HepG2 (cell line): Measurements from ENCODE around the gene ZNF773. TPM values are rescaled to one million over a fixed set of nuclear protein-coding genes. Genes with fewer than 3 reads are reported as not detected.

Source experiments
- AKNA ChIP-seq: sonication (generic); formaldehyde crosslinking; IDR thresholded peaks from 2 replicates; pipeline ENCODE4 v1.4.0; 2020; ENCODE audit warnings: missing genetic modification reagents, borderline replicate concordance
- CERS6 ChIP-seq: sonication (generic); formaldehyde crosslinking; IDR thresholded peaks from 2 replicates; pipeline ENCODE4 v1.5.0; 2020; ENCODE audit warnings: missing genetic modification reagents
- FOXP4 ChIP-seq: sonication (generic); formaldehyde crosslinking; IDR thresholded peaks from 2 replicates; pipeline ENCODE4 v1.4.0; 2020; ENCODE audit warnings: missing genetic modification reagents
- RAD21 ChIP-seq: fragments of 450-650 bp; formaldehyde crosslinking; IDR thresholded peaks from 2 replicates; pipeline ENCODE4 v1.5.0; 2020; ENCODE audit warnings: mild to moderate bottlenecking
- SRSF4 ChIP-seq: fragments of 200-400 bp; formaldehyde crosslinking; IDR thresholded peaks from one replicate; pipeline ENCODE4 v1.6.1; 2018; ENCODE audit warnings: mild to moderate bottlenecking, low read depth, low read length, moderate library complexity; ENCODE audit not compliant: poor library complexity, severe bottlenecking
- SYNCRIP ChIP-seq: fragments of 200-400 bp; formaldehyde crosslinking; IDR thresholded peaks from 2 replicates; pipeline ENCODE4 v1.6.1; 2018; ENCODE audit warnings: mild to moderate bottlenecking, low read depth, low read length; ENCODE audit not compliant: insufficient read depth
- TEF ChIP-seq: sonication (generic); formaldehyde crosslinking; IDR thresholded peaks from 2 replicates; pipeline ENCODE4 v1.5.0; 2020; ENCODE audit warnings: missing genetic modification reagents
- TOE1 ChIP-seq: sonication (generic); formaldehyde crosslinking; IDR thresholded peaks from 2 replicates; pipeline ENCODE4 v1.4.0; 2020; ENCODE audit warnings: mild to moderate bottlenecking, missing genetic modification reagents
- ZHX2 ChIP-seq, 2 experiments: sonication (generic) in 1 of 2; formaldehyde crosslinking in 1 of 2; IDR thresholded peaks; 2 replicates each; pipeline versions ENCODE4 v1.6.1 to v1.9.0; 2014 to 2022; ENCODE audit warnings: antibody characterized with exemption in 1 of 2, borderline replicate concordance in 1 of 2, inconsistent platforms in 1 of 2, low read depth in 1 of 2, missing genetic modification reagents in 1 of 2
- ZNF33B ChIP-seq: sonication (generic); formaldehyde crosslinking; IDR thresholded peaks from 2 replicates; pipeline ENCODE4 v1.5.1; 2020; ENCODE audit warnings: mild to moderate bottlenecking, missing genetic modification reagents
- ZNF605 ChIP-seq: sonication (generic); formaldehyde crosslinking; IDR thresholded peaks from 2 replicates; pipeline ENCODE4 v1.8.0; 2022; ENCODE audit warnings: mild to moderate bottlenecking, missing genetic modification reagents
- ZSCAN20 ChIP-seq: sonication (generic); formaldehyde crosslinking; IDR thresholded peaks from 2 replicates; pipeline ENCODE4 v1.4.0; 2020; ENCODE audit warnings: missing genetic modification reagents, mild to moderate bottlenecking, borderline replicate concordance
- polyA plus RNA-seq, 8 experiments: library from polyadenylated mRNA; depleted of rRNA in 3 of 8; stranded (reverse) in 7 of 8; unstranded in 1 of 8; fragments of >200 nt; fragmentation: Illumina TruSeq in 4 of 8; extraction: Trizol in 4 of 8; gene quantifications; 2 replicates each; pipeline versions ENCODE4 v1.2.1 to v1.2.3, GENCODE V29; 2011 to 2016; ENCODE audit warnings: low read depth in 4 of 8, missing spikeins in 1 of 8, mixed read lengths in 1 of 8; ENCODE audit not compliant: insufficient read depth in 1 of 8
- total RNA-seq, 5 experiments: library from RNA; depleted of rRNA; stranded (reverse); fragments of >200 nt; fragmentation: Illumina TruSeq; extraction: Trizol; gene quantifications; 2 replicates each; pipeline ENCODE4 v1.2.3, GENCODE V29; 2016; ENCODE audit warnings: low read depth in 1 of 5

Gene ZNF773
- total and polyA plus RNA-seq, 2 of the 13 experiments (the other 11 are each of a cell fraction or from before 2014, with no cell fraction given), result 5.7 to 6.7 TPM

GRCh38 chr19:57477191-57478008 is 22.3 kb upstream of the ZNF773 start, which contains the start of gene ZNF772 (continued):
- TF ChIP-seq ZNF33B (no peak), ZSCAN20 (no peak), SRSF4 (no peak), ZNF605 (CRISPR knock-in tag) (no peak; the same call in 1 of the 2 replicates), TOE1 (CRISPR knock-in tag) (no peak), SYNCRIP (no peak), CERS6 (no peak), FOXP4 (CRISPR knock-in tag) (no peak), RAD21 (CRISPR knock-in tag) (0 out of 2 replicates have a peak, but pooled peaks have one; percentile 3), TEF (CRISPR knock-in tag) (no peak), ZHX2 (IDR thresholded peaks at IDR 0.05; ENCODE audit: low read depth) (peak; percentile 77), ZHX2 (CRISPR knock-in tag; IDR thresholded peaks at IDR 0.05; ENCODE audit: borderline replicate concordance) (no peak), AKNA (no peak)
